NCI-H146 treated with DMSO at 0.1 percent for 48 hours (cell line): ENCODE results near the gene CCT6B.
"Not testable (repeated sequence)": the region's sequence is repeated elsewhere in the genome, so short reads cannot be mapped to it uniquely, and the experiment has no call there.

Experiments used
- DNase-seq: peaks from one replicate; lab custom pipeline; 2025; ENCODE audit not compliant: unreplicated experiment; lab: John Stamatoyannopoulos, UW

Gene CCT6B

DNA sequence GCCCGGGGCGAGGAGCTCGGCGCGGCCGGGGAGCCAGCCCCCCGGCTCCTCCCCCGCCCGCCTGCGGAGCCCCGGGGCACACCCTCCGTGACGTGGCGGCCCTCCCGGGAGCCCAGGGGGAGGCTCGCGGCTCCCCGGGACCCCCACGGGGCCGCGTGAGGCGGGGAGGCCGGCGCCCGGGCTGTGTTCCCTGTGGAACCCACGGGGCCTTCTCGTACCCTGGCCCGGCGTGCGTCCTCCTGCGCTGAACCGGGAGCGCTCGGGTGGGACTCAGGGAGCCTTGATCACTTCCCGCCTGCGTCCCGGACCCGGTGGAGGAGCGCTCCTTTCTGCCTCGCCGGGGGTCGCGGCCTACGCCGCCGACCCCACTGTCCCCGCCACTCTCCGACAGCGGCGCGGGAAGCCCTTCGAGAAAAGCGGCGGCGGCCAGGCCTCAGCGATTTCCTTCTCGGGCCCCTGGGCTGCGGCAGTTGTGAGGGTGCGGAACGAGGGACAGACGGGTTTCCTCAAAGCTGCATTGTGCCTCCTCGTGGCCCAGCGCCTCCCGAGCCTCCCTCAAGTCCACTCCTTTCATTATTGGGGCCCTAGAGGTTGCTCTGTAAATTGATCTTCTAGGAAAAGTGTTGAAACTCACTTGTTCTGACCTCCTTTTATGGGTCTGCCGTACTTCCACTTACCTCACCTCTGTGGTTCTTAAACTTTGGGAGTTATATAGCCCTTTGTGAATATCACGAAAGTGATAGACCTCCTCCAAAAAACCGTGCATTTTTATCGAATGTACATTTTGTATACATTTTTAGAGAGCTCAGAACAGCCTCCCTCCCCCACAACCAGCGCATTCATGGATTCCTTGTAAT is 19.6 kb upstream of the CCT6B start:
- peak; percentile 28 for DNase-seq

DNA sequence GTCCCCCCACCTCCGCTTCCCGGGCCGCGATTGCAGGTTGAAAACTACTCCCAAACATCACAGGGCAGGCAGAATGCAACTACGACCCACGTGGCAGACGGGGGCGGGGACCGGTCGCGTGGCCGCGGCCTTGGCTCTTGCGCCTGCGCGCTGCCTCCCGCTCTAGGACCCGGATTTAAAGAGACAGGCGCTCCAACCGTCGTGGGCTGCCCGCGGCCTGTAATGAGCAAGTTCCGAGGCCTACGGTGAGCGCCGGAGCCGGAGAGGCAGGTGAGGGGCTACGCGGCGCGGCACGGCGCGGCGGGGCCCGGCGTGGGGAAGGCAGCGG is 19.1 kb upstream of the CCT6B start, which contains the start of gene LIG3:
Gene LIG3 (plus strand): TSS at position 160 of the 328 bp plus-strand sequence. CDS start 2,494 bp downstream, outside the sequence.
- peak; percentile 79 for DNase-seq

DNA sequence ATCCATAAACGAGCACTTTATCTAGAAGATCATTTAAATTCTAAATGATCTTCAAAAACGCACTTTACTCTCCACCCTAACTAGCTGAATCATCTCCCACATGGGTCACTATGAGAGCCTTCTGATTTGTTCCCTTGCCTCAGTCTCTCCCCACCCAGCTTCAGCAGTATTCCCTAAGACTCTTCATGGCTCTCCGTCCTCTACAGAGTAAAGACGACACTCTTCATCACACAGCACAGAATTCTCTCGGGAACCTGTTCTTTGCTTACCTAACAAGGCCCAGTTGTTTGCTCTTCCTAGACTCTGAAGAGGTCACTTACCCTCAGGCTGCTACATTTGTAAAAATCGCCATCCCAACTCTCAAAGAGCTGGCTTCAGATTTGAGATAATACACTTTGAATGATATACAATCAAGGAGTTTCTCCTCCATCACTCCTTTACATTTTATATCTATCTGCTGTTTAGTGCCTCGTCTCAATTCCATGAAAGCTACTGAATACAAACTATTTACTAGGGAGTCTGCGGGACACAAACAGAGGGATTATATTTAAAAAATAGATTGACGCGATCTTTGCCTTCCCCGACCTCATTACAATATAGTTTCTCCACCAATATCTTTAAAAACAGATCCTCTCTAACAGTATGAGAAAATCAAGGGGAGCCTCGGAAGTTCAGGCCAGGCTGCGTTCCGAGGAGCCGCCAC is 18.5 kb upstream of the CCT6B start:
- DNase-seq, result no peak

DNA sequence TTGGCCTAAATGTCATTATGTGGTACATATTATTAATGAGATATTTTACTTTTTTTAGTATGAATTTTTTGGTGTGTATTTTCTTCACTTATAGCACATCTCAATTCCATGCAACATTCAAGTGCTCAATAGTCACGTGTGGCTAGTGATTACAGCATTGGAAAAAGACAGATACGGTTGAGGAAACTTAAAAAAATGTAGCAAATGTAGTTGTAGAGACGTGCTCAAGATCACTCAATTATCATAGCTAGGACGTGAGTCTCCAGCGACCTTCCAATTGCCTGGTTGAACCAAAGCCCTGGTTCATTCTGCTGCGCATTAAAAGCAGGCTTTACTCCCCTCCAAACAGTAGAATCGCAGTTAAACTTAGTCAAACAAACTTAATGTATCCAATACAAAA is 17.9 kb upstream of the CCT6B start:
- no peak for DNase-seq

DNA sequence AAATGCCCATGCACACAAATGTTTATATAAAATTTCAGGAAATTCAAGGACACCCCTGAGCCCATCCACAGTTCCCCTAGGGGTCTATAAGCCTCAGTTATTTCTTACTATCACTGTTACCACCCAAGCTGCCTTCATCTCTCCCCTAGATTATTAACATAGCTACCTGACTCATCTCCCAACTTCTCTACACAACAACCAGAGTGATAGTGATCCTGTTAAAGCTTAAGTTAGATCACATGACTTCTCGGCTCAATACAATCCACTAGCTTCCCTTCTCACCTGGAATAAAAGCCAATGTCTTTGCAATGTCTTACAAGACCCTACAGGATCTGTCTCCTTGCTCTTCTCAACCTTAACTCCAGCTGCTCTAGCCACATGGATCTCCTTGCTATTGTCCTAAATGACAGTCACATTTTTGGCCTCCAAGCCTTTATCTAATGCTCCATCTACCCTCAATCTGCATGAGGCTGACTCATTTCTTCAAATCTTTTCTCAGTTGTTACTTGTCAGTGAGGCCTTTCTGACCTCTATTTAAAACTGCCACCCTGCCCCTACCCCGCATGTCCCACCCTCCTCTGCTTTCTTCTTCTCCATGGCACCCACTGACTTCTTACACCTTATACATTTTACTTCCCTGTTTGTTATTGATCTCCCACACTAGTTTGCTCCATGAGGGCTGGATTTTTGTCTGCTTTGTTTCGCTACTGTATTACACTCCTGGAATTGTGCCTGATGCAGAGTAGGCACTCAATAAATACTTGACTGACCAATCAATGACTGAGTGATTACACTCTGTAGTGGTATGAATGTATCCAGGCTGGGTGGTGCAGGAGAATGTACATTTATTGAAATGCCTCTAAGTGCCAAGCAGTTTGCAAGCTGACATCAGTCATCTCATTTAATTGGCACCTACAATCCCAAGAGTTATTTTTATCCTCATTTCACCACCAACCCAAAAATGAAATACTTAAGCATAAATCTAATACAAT is 13.8 kb upstream of the CCT6B start:
- DNase-seq, result no peak

DNA sequence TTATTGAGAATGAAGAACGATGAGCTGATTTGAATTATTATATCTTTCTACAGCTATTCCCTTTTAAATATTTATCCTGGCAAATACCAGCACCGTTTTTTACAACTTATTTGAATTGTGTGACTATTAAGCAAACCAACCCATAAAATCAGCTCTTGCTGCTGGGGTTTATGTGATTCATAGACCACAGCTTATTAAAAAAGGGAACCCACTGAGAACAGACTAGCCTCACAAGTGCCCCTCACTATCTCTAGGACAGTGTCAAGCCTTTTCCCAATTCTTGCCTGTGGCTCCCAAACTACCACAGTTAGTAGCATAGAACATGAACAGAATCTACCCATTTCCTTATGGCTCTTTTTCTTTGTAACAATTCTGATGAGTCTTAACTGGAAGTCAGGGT is 12.9 kb upstream of the CCT6B start:
- no peak for DNase-seq

DNA sequence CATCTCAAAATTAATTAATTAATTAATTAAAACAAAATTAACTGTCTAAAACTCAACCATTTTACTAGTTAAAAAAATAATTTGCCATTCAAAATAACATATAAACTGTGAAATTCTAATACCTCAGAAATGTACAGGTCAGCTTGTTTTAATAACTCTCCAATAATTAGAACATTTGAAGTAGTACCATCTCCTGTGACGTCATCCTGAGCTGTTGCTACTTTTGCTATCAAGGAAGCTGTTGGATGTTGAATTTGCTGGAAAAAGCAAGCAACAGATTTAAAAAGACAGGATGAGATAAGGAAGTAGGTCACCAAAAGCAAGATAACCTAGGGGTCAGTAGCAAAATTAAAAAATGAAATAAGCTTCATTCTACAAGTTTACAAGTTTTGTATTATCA is 2.8 kb downstream of the CCT6B start:
- no peak for DNase-seq

DNA sequence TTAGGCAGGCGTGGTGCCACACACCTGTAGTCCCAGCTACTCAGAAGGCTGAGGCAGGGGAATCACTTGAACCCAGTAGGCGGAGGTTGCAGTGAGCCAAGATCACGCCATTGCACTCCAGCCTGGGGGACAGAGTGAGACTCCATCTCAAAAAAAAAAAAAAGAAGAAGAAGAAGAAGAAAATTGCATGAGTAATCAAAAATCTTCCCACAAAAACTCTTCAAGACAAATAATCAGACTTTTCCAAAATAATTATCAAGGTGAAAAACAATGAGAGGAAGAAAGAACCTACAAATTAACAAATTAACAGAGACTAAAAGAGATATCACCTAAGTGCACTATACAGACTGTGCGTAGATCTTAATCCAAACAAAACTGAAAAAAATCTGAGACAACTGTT is 10.5 kb downstream of the CCT6B start:
- not testable (repeated sequence) for DNase-seq

DNA sequence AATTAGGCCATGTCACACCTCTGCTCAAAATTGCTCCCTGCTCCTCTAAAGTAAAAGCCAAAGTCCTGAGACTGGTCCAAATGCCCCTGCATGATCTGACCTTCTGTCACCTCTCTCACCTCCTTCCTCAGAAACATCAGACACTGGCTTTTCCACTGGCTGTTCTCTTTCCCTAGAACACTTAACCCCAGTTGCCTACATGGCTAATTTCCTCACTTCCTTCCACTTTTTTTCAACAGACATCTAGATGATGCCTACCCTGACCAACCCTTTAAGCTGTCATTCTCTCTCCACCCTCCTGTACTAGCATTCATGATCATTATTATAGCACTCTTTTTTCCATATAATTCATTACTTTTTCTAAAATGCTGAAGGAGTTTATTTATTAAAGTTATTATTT is 31.0 kb downstream of the CCT6B start:
- no peak for DNase-seq

DNA sequence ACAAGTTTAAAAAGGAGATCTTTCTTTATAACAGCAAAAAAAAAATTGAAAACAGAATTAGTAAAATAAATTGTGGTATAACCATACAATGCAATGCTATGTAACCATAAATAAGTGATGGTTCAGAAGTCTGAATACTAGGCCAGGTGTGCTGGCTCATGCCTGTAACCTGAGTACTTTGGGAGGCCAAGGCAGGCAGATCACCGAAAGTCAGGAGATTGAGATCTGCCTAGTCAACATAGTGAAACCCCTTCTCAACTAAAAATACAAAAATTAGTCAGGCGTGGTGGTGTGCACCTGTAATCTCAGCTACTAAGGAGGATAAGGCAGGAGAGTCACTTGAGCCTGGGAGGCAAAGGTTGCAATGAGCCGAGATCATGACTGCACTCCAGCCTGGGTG is 34.6 kb downstream of the CCT6B start:
- no peak for DNase-seq

DNA sequence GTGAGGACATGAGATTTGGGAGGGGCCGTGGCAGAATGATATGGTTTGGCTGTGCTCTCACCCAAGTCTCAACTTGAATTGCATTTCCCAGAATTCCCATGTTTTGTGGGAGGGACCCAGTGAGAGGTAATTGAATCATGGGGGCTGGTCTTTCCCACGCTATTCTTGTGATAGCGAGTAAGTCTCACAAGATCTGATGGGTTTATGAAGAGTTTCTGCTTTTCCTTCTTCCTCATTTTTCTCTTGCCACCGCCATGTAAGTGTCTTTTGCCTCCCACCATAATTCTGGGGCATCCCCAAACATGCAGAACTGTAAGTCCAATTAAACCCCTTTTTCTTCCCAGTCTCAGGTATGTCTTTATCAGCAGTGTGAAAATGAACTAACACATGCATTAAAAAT is 40.6 kb downstream of the CCT6B start:
- no peak for DNase-seq

DNA sequence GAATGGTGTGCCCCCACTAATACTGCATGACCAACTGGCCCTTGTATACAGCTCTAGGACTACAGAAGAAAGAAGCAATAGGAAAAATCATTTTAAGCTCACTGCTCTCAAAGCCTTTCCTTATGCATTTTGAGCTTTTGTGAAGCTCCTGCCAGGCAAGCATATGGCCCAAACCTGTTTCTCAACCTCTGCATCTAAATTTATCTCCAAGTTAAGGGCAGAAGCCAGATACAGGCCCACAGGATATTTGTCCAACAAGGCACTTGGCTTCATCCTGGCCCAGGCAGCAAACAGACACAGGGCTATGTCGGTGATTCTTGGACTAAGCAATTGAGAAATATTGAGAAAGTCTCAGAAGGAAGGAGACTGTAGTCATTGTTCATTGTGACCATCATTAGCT is 43.9 kb downstream of the CCT6B start:
- no peak for DNase-seq

DNA sequence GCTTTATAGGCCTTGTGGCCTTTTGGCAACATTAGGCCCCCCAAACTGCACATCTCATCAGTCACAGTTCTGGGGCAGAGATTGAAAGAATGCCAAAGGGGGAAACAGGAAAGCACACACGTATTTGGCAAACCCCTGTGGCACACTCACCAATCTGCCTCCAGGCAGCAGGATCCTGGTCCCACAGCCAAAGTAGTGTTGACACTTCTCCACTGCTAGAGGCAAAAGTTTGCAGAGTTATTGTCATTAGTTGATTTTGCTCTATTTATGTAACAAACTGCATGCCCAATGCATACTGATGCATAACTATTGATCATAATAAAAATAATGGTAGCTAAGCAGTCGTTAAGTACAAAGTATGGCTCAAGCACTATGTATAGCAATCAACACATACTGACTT is 45.1 kb downstream of the CCT6B start:
- no peak for DNase-seq

DNA sequence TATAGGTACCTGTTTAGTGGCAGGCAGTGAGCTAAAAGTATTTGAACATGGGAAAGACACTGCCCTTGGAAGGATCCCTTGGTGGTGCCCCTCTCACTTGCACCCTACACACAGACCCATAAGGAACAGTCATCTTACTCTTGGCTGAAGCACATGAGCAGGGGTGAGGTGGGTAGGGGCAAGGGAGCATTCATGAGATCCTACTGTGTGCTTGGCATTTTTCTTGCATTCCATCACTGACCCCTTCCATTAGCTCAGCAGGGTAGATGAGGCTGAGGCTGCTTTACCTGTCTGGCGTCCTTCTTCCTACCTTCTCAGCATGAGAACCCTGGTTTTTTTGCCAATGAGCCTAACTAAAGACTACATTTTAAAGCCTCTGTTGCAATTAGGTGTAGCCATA is 48.3 kb downstream of the CCT6B start:
- no peak for DNase-seq

DNA sequence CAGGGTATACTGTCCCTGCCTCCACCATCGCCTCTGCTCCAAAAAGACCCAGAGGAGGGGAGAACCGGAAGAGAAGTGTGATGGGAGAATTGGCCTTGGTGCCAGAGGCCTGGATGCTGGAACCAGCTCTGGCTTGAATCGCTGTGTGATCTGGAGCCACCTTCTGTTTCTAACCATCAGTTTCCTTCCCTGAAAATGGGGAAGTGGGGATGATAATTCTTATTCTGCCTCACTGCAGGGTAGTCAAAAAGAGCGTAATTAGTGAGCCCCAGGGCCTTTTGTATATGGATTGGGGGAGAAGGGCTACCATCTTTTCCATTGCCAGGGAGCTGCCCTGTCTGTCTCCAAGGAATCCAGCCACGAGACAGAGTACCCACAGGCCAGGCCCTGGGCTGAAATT is 52.2 kb downstream of the CCT6B start:
- no peak for DNase-seq

DNA sequence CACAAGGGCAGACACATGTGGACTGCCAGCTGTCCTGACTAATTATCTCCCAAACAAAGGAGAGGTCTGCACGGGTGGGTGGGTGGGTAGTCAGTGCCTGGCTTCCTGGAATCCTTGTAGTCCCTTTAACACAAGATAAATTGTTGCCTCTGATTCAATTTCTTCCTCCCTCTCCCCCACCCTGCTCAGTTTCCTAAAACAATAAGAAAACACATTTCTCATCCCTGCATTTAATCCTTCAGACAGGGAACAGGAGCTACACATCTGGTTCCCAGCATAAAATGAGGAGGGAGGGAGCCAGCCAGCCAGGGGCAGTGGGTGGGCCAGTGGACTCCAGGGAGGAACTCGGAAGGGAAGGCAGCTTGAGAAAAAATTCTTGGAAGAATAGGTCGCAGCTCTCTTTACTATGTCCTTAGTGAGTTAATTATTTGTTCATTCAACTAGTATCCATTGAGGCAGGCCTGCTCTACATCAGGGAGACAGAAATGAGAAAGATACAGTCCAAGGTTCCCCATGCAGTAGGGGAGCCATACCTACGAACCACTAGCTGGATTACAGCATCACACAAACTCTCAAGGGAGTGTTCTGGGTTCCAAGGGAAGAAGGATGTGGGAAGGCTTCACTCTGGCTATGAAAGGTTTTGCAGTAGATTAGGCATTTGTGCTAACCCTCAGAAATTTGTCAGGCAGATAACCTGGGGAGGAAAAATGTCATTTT is 58.3 kb downstream of the CCT6B start:
- no peak for DNase-seq

DNA sequence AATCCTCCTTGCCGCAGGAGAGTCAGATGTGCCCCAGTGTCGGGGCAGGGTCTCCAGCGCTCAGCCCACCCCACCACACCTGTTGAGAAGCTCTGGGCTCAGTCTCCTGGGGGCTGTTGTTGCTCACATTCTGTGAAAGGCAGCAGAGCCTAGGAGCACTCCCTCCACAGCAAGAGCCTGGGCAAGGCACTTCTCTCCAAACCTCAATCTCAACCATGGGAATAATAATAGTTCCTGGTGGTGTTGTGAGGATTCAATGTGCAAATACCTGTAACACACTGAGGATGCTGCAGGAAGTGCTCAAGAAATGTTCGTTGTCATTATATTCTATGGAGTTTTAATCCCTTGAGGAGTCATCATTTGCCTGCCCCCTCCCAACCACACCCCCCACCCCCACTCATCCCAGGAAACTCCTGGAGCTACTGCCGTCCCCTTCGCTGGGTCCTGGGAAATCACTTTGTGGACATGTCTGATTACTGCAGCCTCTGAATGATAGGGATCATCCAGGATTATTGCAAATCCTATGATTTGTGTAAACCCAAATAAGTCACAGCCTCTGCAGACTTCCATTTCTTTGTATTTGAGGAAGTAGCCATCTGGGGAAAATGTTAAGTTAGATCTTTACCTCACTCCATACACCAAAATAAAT is 61.5 kb downstream of the CCT6B start:
- no peak for DNase-seq

DNA sequence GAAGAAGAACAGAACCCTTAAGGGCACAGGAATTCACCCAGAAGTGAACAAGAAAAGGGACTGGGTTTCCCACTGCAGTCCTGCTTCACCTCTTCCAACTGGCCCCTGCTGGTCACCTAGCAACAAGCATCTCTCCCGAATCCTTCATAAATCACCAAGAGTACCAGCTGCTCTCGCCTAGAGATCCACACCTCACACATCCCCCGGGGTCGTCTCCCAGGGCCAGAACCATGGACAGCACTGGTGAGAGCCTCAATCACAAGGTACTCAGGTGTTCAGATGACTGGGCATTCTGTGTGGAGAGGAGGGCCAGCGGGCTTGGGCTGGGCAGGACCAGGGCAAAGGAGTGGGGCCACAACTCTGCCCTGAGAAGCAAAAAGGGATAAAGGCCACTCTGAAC is 65.9 kb downstream of the CCT6B start:
- DNase-seq, result no peak

DNA sequence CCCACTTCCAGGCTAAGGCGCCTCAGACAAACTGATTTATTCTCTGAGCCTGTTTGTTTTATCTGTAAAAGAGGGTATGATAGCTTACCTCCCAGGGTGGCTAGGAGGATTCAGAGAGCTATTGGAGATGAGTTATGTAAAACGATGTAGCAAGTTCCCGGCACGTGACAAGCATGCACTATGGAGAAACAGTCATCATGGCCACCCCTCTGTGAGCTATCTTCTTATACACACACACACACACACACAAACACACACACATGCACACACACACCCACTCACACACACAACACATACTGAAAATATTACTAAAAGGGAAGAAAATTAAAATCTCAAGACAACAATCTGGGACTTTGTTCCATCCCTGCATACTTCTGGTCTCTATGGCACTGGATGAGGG is 66.3 kb downstream of the CCT6B start:
- DNase-seq, result no peak
